HepG2 (cell line): ENCODE results near the gene C20orf204. TPM values are rescaled to one million over a fixed set of nuclear protein-coding genes. Genes with fewer than 3 reads are reported as not detected.
A peak's percentile ranks its signal among the peaks of the same experiment; 100 is the strongest.

Experiments used
- BHLHE40 ChIP-seq: IDR thresholded peaks from 2 replicates; pipeline ENCODE4 v1.6.1; 2011; ENCODE audit warnings: low read length, improper control_type of control experiment
- CBX1 ChIP-seq: IDR thresholded peaks from one replicate; pipeline ENCODE4 v1.6.1; 2016; ENCODE audit warnings: antibody characterized with exemption, low read depth
- CBX2 ChIP-seq, 2 experiments: fragments of 200-600 bp in 1 of 2; sonication (generic); formaldehyde crosslinking in 1 of 2; IDR thresholded peaks; 2 replicates each; pipeline versions ENCODE4 v1.7.0 to v1.8.1; 2018 to 2022; ENCODE audit warnings: low read depth in 2 of 2, low read length in 1 of 2, mild to moderate bottlenecking in 1 of 2, missing genetic modification reagents in 1 of 2
- ERF ChIP-seq: IDR thresholded peaks from 2 replicates; pipeline ENCODE4 v1.6.1; 2018; ENCODE audit warnings: missing biosample characterization, missing genetic modification reagents
- GMEB2 ChIP-seq: IDR thresholded peaks from 2 replicates; pipeline ENCODE4 v1.6.1; 2016; ENCODE audit warnings: missing biosample characterization, missing genetic modification reagents, low read depth
- GPBP1L1 ChIP-seq: sonication (generic); formaldehyde crosslinking; IDR thresholded peaks from 2 replicates; pipeline ENCODE4 v1.5.0; 2020; ENCODE audit warnings: mild to moderate bottlenecking, missing genetic modification reagents
- NFATC3 ChIP-seq: sonication (generic); formaldehyde crosslinking; IDR thresholded peaks from 2 replicates; pipeline ENCODE4 v1.5.1; 2020; ENCODE audit warnings: mild to moderate bottlenecking, missing genetic modification reagents
- NFE2 ChIP-seq: sonication (generic); formaldehyde crosslinking; IDR thresholded peaks from 2 replicates; pipeline ENCODE4 v1.4.0; 2020; ENCODE audit warnings: missing genetic modification reagents
- POLR2AphosphoS5 ChIP-seq: IDR thresholded peaks from 2 replicates; pipeline ENCODE4 v1.6.1; 2012; ENCODE audit warnings: low read depth, low read length
- RBAK ChIP-seq: sonication (generic); formaldehyde crosslinking; IDR thresholded peaks from 2 replicates; pipeline ENCODE4 v1.5.1; 2020; ENCODE audit warnings: mild to moderate bottlenecking, missing genetic modification reagents
- TERF1 ChIP-seq: sonication (generic); formaldehyde crosslinking; IDR thresholded peaks from 2 replicates; pipeline ENCODE4 v1.8.0; 2022; ENCODE audit warnings: mild to moderate bottlenecking, missing genetic modification reagents, moderate library complexity
- ZBTB49 ChIP-seq: sonication (generic); formaldehyde crosslinking; IDR thresholded peaks from 2 replicates; pipeline ENCODE4 v1.4.0; 2020; ENCODE audit warnings: missing genetic modification reagents, borderline replicate concordance
- ZC3H4 ChIP-seq: sonication (generic); formaldehyde crosslinking; IDR thresholded peaks from 2 replicates; pipeline ENCODE4 v1.4.0; 2020; ENCODE audit warnings: missing genetic modification reagents, borderline replicate concordance
- ZKSCAN1 ChIP-seq: fragments of 150-350 bp; IDR thresholded peaks from 2 replicates; pipeline ENCODE4 v1.6.1; 2014; ENCODE audit warnings: low read length
- ZNF704 ChIP-seq: sonication (generic); formaldehyde crosslinking; IDR thresholded peaks from 2 replicates; pipeline ENCODE4 v1.8.1; 2023; ENCODE audit warnings: mild to moderate bottlenecking, inconsistent platforms, moderate library complexity, missing genetic modification reagents, borderline replicate concordance
- ZNF724P ChIP-seq: sonication (generic); formaldehyde crosslinking; IDR thresholded peaks from 2 replicates; pipeline ENCODE4 v1.8.0; 2022; ENCODE audit warnings: missing genetic modification reagents, borderline replicate concordance
- ZNF800 ChIP-seq: sonication (generic); formaldehyde crosslinking; IDR thresholded peaks from 2 replicates; pipeline ENCODE4 v1.4.0; 2020; ENCODE audit warnings: missing genetic modification reagents
- polyA plus RNA-seq, 8 experiments: library from polyadenylated mRNA; depleted of rRNA in 3 of 8; stranded (reverse) in 7 of 8; unstranded in 1 of 8; fragments of >200 nt; fragmentation: Illumina TruSeq in 4 of 8; extraction: Trizol in 4 of 8; gene quantifications; 2 replicates each; pipeline versions ENCODE4 v1.2.1 to v1.2.3, GENCODE V29; 2011 to 2016; ENCODE audit warnings: low read depth in 4 of 8, missing spikeins in 1 of 8, mixed read lengths in 1 of 8; ENCODE audit not compliant: insufficient read depth in 1 of 8
- total RNA-seq, 5 experiments: library from RNA; depleted of rRNA; stranded (reverse); fragments of >200 nt; fragmentation: Illumina TruSeq; extraction: Trizol; gene quantifications; 2 replicates each; pipeline ENCODE4 v1.2.3, GENCODE V29; 2016; ENCODE audit warnings: low read depth in 1 of 5

The C20orf204 gene
- total and polyA plus RNA-seq, 2 of the 13 experiments (the other 11 are each of a cell fraction or from before 2014, with no cell fraction given), result 22.1 to 80.0 TPM

GRCh38 chr20:64062596-64063388, 26.8 kb downstream of the C20orf204 start, which contains the start of gene TCEA2 (continued):
- TF ChIP-seq ZC3H4 (CRISPR knock-in tag) (0 out of 2 replicates have a peak, but pooled peaks have one; percentile 30), TERF1 (CRISPR knock-in tag) (peak; percentile 92), ZBTB49 (no peak), POLR2AphosphoS5 (peak; percentile 91), ZKSCAN1 (no peak; the same call in 1 of the 2 replicates), BHLHE40 (0 out of 2 replicates have a peak, but pooled peaks have one; percentile 48), NFE2 (CRISPR knock-in tag) (no peak; the same call in 1 of the 2 replicates), GPBP1L1 (CRISPR knock-in tag) (no peak), ERF (CRISPR knock-in tag) (peak; percentile 98), CBX2 (IDR thresholded peaks at IDR 0.05; ENCODE audit: low read depth, low read length) (no peak), CBX2 (CRISPR knock-in tag; IDR thresholded peaks at IDR 0.05; ENCODE audit: low read depth) (0 out of 2 replicates have a peak, but pooled peaks have one; percentile 67), GMEB2 (CRISPR knock-in tag) (peak; percentile 93), ZNF724P (peak; percentile 68; the same call in 1 of the 2 replicates), RBAK (CRISPR knock-in tag) (no peak), NFATC3 (CRISPR knock-in tag) (peak; percentile 98), ZNF704 (no peak), ZNF800 (CRISPR knock-in tag) (peak; percentile 54; the same call in 1 of the 2 replicates), CBX1 (peak; percentile 96)
